ENCODE data around the gene C16orf92. TPM values are rescaled to one million over a fixed set of nuclear protein-coding genes. Genes with fewer than 3 reads are reported as not detected.

Gene C16orf92
- total and polyA plus RNA-seq, 2 of the 13 experiments (the other 11 are each of a cell fraction or from before 2014, with no cell fraction given): not detected

- TF ChIP-seq SALL1 (CRISPR knock-in tag; IDR thresholded peaks at IDR 0.05): peak; percentile 51; the same call in 1 of the 2 replicates
- peak; percentile 60; the same call in 1 of the 2 replicates for TF ChIP-seq ZNF605 (CRISPR knock-in tag; IDR thresholded peaks at IDR 0.05)
- no peak for TF ChIP-seq HNF1A (IDR thresholded peaks at IDR 0.05; ENCODE audit: low read depth)
- 0 out of 2 replicates have a peak, but pooled peaks have one; percentile 2 for TF ChIP-seq HNF1A (CRISPR knock-in tag; IDR thresholded peaks at IDR 0.05; ENCODE audit: borderline replicate concordance)
- TF ChIP-seq ZNF629 (CRISPR knock-in tag; conservative IDR thresholded peaks at IDR 0.05): no peak
- TF ChIP-seq ZNF160 (CRISPR knock-in tag; IDR thresholded peaks at IDR 0.05): 0 out of 2 replicates have a peak, but pooled peaks have one; percentile 13
- TF ChIP-seq RBM22 (optimal IDR thresholded peaks at IDR 0.05; ENCODE audit: low read length): peak; percentile 19
- TF ChIP-seq, protein P1, sequence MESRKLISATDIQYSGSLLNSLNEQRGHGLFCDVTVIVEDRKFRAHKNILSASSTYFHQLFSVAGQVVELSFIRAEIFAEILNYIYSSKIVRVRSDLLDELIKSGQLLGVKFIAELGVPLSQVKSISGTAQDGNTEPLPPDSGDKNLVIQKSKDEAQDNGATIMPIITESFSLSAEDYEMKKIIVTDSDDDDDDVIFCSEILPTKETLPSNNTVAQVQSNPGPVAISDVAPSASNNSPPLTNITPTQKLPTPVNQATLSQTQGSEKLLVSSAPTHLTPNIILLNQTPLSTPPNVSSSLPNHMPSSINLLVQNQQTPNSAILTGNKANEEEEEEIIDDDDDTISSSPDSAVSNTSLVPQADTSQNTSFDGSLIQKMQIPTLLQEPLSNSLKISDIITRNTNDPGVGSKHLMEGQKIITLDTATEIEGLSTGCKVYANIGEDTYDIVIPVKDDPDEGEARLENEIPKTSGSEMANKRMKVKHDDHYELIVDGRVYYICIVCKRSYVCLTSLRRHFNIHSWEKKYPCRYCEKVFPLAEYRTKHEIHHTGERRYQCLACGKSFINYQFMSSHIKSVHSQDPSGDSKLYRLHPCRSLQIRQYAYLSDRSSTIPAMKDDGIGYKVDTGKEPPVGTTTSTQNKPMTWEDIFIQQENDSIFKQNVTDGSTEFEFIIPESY (CRISPR knock-in tag; IDR thresholded peaks at IDR 0.05): peak; percentile 90
- peak; percentile 26; the same call in 1 of the 2 replicates for TF ChIP-seq AKAP8 (CRISPR knock-in tag; IDR thresholded peaks at IDR 0.05)
- TF ChIP-seq ZNF329 (CRISPR knock-in tag; IDR thresholded peaks at IDR 0.05; ENCODE audit: low read depth): 0 out of 2 replicates have a peak, but pooled peaks have one; percentile 38
- peak; percentile 69 for TF ChIP-seq RBFOX2 (IDR thresholded peaks at IDR 0.05; ENCODE audit: low read depth, low read length)
- TF ChIP-seq SMC3 (IDR thresholded peaks at IDR 0.05; ENCODE audit: low read length): no peak
- TF ChIP-seq ZC3H13 (CRISPR knock-in tag; IDR thresholded peaks at IDR 0.05): 0 out of 2 replicates have a peak, but pooled peaks have one; percentile 53
- peak; percentile 85 for TF ChIP-seq ZBTB38 (CRISPR knock-in tag; IDR thresholded peaks at IDR 0.05)
- TF ChIP-seq MIER2 (CRISPR knock-in tag; IDR thresholded peaks at IDR 0.05): no peak
- peak; percentile 68; the same call in 1 of the 2 replicates for TF ChIP-seq ZNF839 (CRISPR knock-in tag; IDR thresholded peaks at IDR 0.05; ENCODE audit: borderline replicate concordance)
- TF ChIP-seq ZFX (CRISPR knock-in tag; IDR thresholded peaks at IDR 0.05; ENCODE audit: low read depth): peak; percentile 21; the same call in 1 of the 2 replicates
These were observed 44.0 kb downstream of the C16orf92 start (continued) for GRCh38 chr16:30066761-30067583.
